GM11168 (cell line): ENCODE data around the gene CTSA.
"Not testable (repeated sequence)": the region's sequence is repeated elsewhere in the genome, so short reads cannot be mapped to it uniquely, and the experiment has no call there.

ENCODE experiments used
- in situ Hi-C: fragments of 300-500 bp; cut with MboI; formaldehyde crosslinking; loops from one replicate; pipeline ENCODE4 v1.12.0; 2022; ENCODE audit warnings: low sequenced_read_pairs; ENCODE audit not compliant: unreplicated experiment

CTSA gene

GRCh38 chr20:45863543-45864470 lies 27.3 kb upstream of the CTSA start:
- in situ Hi-C loops, result no loop called here

- in situ Hi-C loops, result no loop called here
These were observed 24.7 kb upstream of the CTSA start for GRCh38 chr20:45866454-45866853.

- in situ Hi-C loops, result no loop called here
These were observed 23.9 kb upstream of the CTSA start for GRCh38 chr20:45867136-45867818.

- in situ Hi-C loops, result no loop called here
These were observed 23.3 kb upstream of the CTSA start for GRCh38 chr20:45867819-45868176.

- in situ Hi-C loops, result no loop called here
These were observed 18.5 kb upstream of the CTSA start for GRCh38 chr20:45872626-45873025.

- in situ Hi-C loops, result no loop called here
These were observed 17.6 kb upstream of the CTSA start for GRCh38 chr20:45873409-45874103.

- in situ Hi-C loops, result not testable (repeated sequence)
These were observed 17.0 kb upstream of the CTSA start for GRCh38 chr20:45874104-45874481.

GRCh38 chr20:45874576-45874975 lies 16.6 kb upstream of the CTSA start:
- in situ Hi-C loops, result no loop called here

GRCh38 chr20:45878076-45878761 lies 12.9 kb upstream of the CTSA start:
- in situ Hi-C loops, result no loop called here

- in situ Hi-C loops, result no loop called here
These were observed 9.9 kb upstream of the CTSA start, which contains the start of gene ZSWIM1 for GRCh38 chr20:45880988-45881788. Gene ZSWIM1, plus strand, starts transcription at chr20:45881227. Its CDS starts 1,366 bp downstream, at chr20:45882593.

- in situ Hi-C loops, result no loop called here
These were observed 8.6 kb upstream of the CTSA start for GRCh38 chr20:45882469-45883099.

GRCh38 chr20:45883100-45883469 lies 8.1 kb upstream of the CTSA start:
- in situ Hi-C loops, result no loop called here

- in situ Hi-C loops, result no loop called here
These were observed 4.4 kb upstream of the CTSA start for GRCh38 chr20:45886590-45887345.

- in situ Hi-C loops, result no loop called here
These were observed 3.8 kb upstream of the CTSA start, which contains the start of gene SPATA25 for GRCh38 chr20:45887346-45887715. Gene SPATA25, minus strand, starts transcription at chr20:45887622. Its CDS starts 32 bp downstream, at chr20:45887590.

GRCh38 chr20:45888681-45889080 lies 2.5 kb upstream of the CTSA start:
- in situ Hi-C loops, result no loop called here

- in situ Hi-C loops, result no loop called here
These were observed 804 bp upstream of the CTSA start for GRCh38 chr20:45890077-45890984.

GRCh38 chr20:45892049-45892825 lies 1.1 kb downstream of the CTSA start:
- in situ Hi-C loops, result no loop called here
